ENCODE results near the gene RNF213. TPM values are rescaled to one million over a fixed set of nuclear protein-coding genes. Genes with fewer than 3 reads are reported as not detected.

RNF213 gene
- total and polyA plus RNA-seq, 10 donors: 36.7 to 481 (median 337) TPM

- no peak for TF ChIP-seq POLR2AphosphoS5 (IDR thresholded peaks at IDR 0.05)
- no peak for TF ChIP-seq CTCF (IDR thresholded peaks at IDR 0.05 in 8 of 11, conservative IDR thresholded peaks at IDR 0.05 in 3 of 11)
- intact Hi-C loops (cut with DNase I; ENCODE audit: low total_unique reads): no loop called here
- no peak for DNase-seq
- WGBS, 5 donors: 82 to 89% (median 83%) methylated on average over 14 of the region's 14 CpGs
- Histone ChIP-seq H3K27ac (peak overlapping the region in 2 of 8 donors; percentile 4 to 25), H3K4me1 (peaks cover 0 to 10% (median 0%) of the 10 kb centered on the region in 6 donors), H3K27me3 (replicated peaks in 1 of 7) (no peaks in the 10 kb centered on the region), H3K9me3 (no peaks in the 10 kb centered on the region), H3K36me3 (peaks cover 9 to 100% (median 97%) of the 10 kb centered on the region in 6 donors), H3K4me3 (no peak overlapping the region)
Measured at GRCh38 chr17:80374732-80375585, 114.3 kb downstream of the RNF213 start.

- Histone ChIP-seq H3K27ac (peak overlapping the region in 1 of 8 donors; percentile 12), H3K4me3 (no peak overlapping the region), H3K9me3 (no peaks in the 10 kb centered on the region), H3K4me1 (peaks cover 0 to 10% (median 0%) of the 10 kb centered on the region in 6 donors), H3K27me3 (replicated peaks in 1 of 7) (no peaks in the 10 kb centered on the region), H3K36me3 (peaks cover 13 to 100% (median 98%) of the 10 kb centered on the region in 6 donors)
- peak; percentile 29 for DNase-seq
- intact Hi-C loops (cut with DNase I; ENCODE audit: low total_unique reads): no loop called here
- WGBS, 5 donors: 93 to 100% (median 97%) methylated on average over 4 of the region's 4 CpGs
- no peak for TF ChIP-seq POLR2A (IDR thresholded peaks at IDR 0.05)
- no peak for TF ChIP-seq POLR2AphosphoS5 (IDR thresholded peaks at IDR 0.05)
- no peak for TF ChIP-seq CTCF (IDR thresholded peaks at IDR 0.05 in 8 of 11, conservative IDR thresholded peaks at IDR 0.05 in 3 of 11)
Measured at GRCh38 chr17:80376531-80376930, 115.9 kb downstream of the RNF213 start.

GRCh38 chr17:80377798-80378197 lies 117.1 kb downstream of the RNF213 start:
- H3K4me3 ChIP-seq: no peak overlapping the region
- H3K27me3 ChIP-seq (replicated peaks in 1 of 7): no peaks in the 10 kb centered on the region
- peak; percentile 43 for DNase-seq
- intact Hi-C loops (cut with DNase I; ENCODE audit: low total_unique reads): no loop called here
- 80 to 98% (median 94%) methylated on average over 1 to 9 of the region's 9 CpGs for WGBS, 5 donors
- no peak overlapping the region for H3K27ac ChIP-seq
- H3K36me3 ChIP-seq: peaks cover 11 to 100% (median 98%) of the 10 kb centered on the region in 6 donors
- no peak for TF ChIP-seq CTCF (IDR thresholded peaks at IDR 0.05 in 8 of 11, conservative IDR thresholded peaks at IDR 0.05 in 3 of 11)
- peak in 2 of 3 donors; percentile 9 to 44 for TF ChIP-seq POLR2AphosphoS5 (IDR thresholded peaks at IDR 0.05)
- no peaks in the 10 kb centered on the region for H3K9me3 ChIP-seq
- H3K4me1 ChIP-seq: peaks cover 0 to 10% (median 0%) of the 10 kb centered on the region in 6 donors

GRCh38 chr17:80379348-80379747 lies 118.7 kb downstream of the RNF213 start:
- intact Hi-C loops (cut with DNase I; ENCODE audit: low total_unique reads): no loop called here
- TF ChIP-seq POLR2A (IDR thresholded peaks at IDR 0.05) (no peak), POLR2AphosphoS5 (IDR thresholded peaks at IDR 0.05) (no peak), CTCF (IDR thresholded peaks at IDR 0.05 in 8 of 11, conservative IDR thresholded peaks at IDR 0.05 in 3 of 11) (no peak)
- DNase-seq: no peak
- H3K27me3 ChIP-seq (replicated peaks in 1 of 7): no peaks in the 10 kb centered on the region
- H3K27ac ChIP-seq: no peak overlapping the region
- no peaks in the 10 kb centered on the region for H3K9me3 ChIP-seq
- 85 to 93% (median 89%) methylated on average over 9 of the region's 9 CpGs for WGBS, 5 donors
- H3K4me1 ChIP-seq: peaks cover 0 to 20% (median 5%) of the 10 kb centered on the region in 6 donors
- no peak overlapping the region for H3K4me3 ChIP-seq
- H3K36me3 ChIP-seq: peaks cover 11 to 100% (median 100%) of the 10 kb centered on the region in 6 donors
